Neural cell (in vitro differentiated cells): ENCODE data around the gene HOMER2. TPM values are rescaled to one million over a fixed set of nuclear protein-coding genes. Genes with fewer than 3 reads are reported as not detected.
A peak's percentile ranks its signal among the peaks of the same experiment; 100 is the strongest.
"Not testable (repeated sequence)": the region's sequence is repeated elsewhere in the genome, so short reads cannot be mapped to it uniquely, and the experiment has no call there.

Source experiments
- H2AFZ ChIP-seq: fragments of 200-600, 300-800 bp; sonication (generic), shearing (Covaris generic); 2 replicates; pipeline ENCODE4 v1.6.0; 2014; ENCODE audit warnings: low read depth, mild to moderate bottlenecking, antibody characterized with exemption, low read length, moderate library complexity
- H3F3A ChIP-seq: fragments of 200-600 bp; shearing (Covaris generic); 2 replicates; pipeline ENCODE4 v1.6.1; 2016; ENCODE audit warnings: mild to moderate bottlenecking, moderate library complexity, mixed read lengths, antibody characterized with exemption, low read length; ENCODE audit not compliant: insufficient read depth, poor library complexity, severe bottlenecking
- H3K27ac ChIP-seq: fragments of 200-600, 300-800 bp; sonication (generic), shearing (Covaris generic); 2 replicates; pipeline ENCODE4 v1.5.1; 2014; ENCODE audit warnings: mild to moderate bottlenecking, low read length, moderate library complexity
- H3K27me3 ChIP-seq: fragments of 300-800, 200-600 bp; sonication (generic), shearing (Covaris generic); 2 replicates; pipeline ENCODE4 v1.6.0; 2014; ENCODE audit warnings: mild to moderate bottlenecking, low read depth, low read length, moderate library complexity; ENCODE audit not compliant: insufficient read depth
- H3K36me3 ChIP-seq: fragments of 300-800, 200-600 bp; sonication (generic), shearing (Covaris generic); 2 replicates; pipeline ENCODE4 v1.5.1; 2014; ENCODE audit warnings: mild to moderate bottlenecking, antibody characterized with exemption, low read length, moderate library complexity; ENCODE audit not compliant: insufficient read depth
- H3K4me2 ChIP-seq: fragments of 300-800, 200-600 bp; sonication (generic), shearing (Covaris generic); 2 replicates; pipeline ENCODE4 v1.6.0; 2014; ENCODE audit warnings: mild to moderate bottlenecking, low read length
- H3K4me3 ChIP-seq: fragments of 300-800, 200-600 bp; sonication (generic), shearing (Covaris generic); 2 replicates; pipeline ENCODE4 v1.5.1; 2014; ENCODE audit warnings: mild to moderate bottlenecking, low read length, moderate library complexity
- H3K79me2 ChIP-seq: fragments of 200-600 bp; shearing (Covaris generic); replicated peaks from 2 replicates; pipeline ENCODE4 v1.6.0; 2014; ENCODE audit warnings: mild to moderate bottlenecking, low read length, moderate library complexity; ENCODE audit not compliant: insufficient read depth
- H3K9ac ChIP-seq: fragments of 300-800, 200-600 bp; sonication (generic), shearing (Covaris generic); 2 replicates; pipeline ENCODE4 v1.6.1; 2016; ENCODE audit warnings: mild to moderate bottlenecking, low read length, mixed read lengths
- H3K9me2 ChIP-seq: fragments of 200-600 bp; shearing (Covaris generic); 2 replicates; pipeline ENCODE4 v1.6.1; 2016; ENCODE audit warnings: mild to moderate bottlenecking, low read length, mixed read lengths; ENCODE audit not compliant: insufficient read depth
- H3K9me3 ChIP-seq: fragments of 200-600, 300-800 bp; sonication (generic), shearing (Covaris generic); 2 replicates; pipeline ENCODE4 v1.6.1; 2016; ENCODE audit warnings: mild to moderate bottlenecking, mixed run types, low read length, moderate library complexity, mixed read lengths
- H4K20me1 ChIP-seq: fragments of 200-600 bp; shearing (Covaris generic); 2 replicates; pipeline ENCODE4 v1.6.1; 2016; ENCODE audit warnings: mild to moderate bottlenecking, mixed run types; ENCODE audit not compliant: insufficient read depth
- EP300 ChIP-seq: fragments of 450-650 bp; conservative IDR thresholded peaks from 2 replicates; pipeline ENCODE4 v1.6.1; 2014; ENCODE audit warnings: antibody characterized with exemption, mild to moderate bottlenecking, moderate library complexity; ENCODE audit not compliant: poor library complexity, severe bottlenecking
- EZH2 ChIP-seq: fragments of 200-600, 300-800 bp; shearing (Covaris generic), sonication (generic); IDR thresholded peaks from 2 replicates; pipeline ENCODE4 v1.6.1; 2014; ENCODE audit warnings: antibody characterized with exemption, low read length, borderline replicate concordance, mild to moderate bottlenecking; ENCODE audit not compliant: insufficient read depth, poor library complexity, severe bottlenecking
- MXI1 ChIP-seq: fragments of 450-650 bp; conservative IDR thresholded peaks from 2 replicates; pipeline ENCODE4 v1.6.1; 2014; ENCODE audit warnings: antibody characterized with exemption, mild to moderate bottlenecking; ENCODE audit not compliant: poor library complexity, severe bottlenecking
- POLR2AphosphoS5 ChIP-seq: IDR thresholded peaks from 2 replicates; pipeline ENCODE4 v1.6.1; 2012
- RAD21 ChIP-seq: fragments of 450-650 bp; conservative IDR thresholded peaks from 2 replicates; pipeline ENCODE4 v1.6.1; 2014; ENCODE audit warnings: antibody characterized with exemption, mild to moderate bottlenecking, moderate library complexity
- SMC3 ChIP-seq: fragments of 450-650 bp; conservative IDR thresholded peaks from 2 replicates; pipeline ENCODE4 v1.6.1; 2014; ENCODE audit warnings: antibody characterized with exemption, mild to moderate bottlenecking, moderate library complexity; ENCODE audit not compliant: poor library complexity
- TAF1 ChIP-seq: IDR thresholded peaks from 2 replicates; pipeline ENCODE4 v1.6.1; 2012; ENCODE audit warnings: low read depth
- polyA plus RNA-seq: library from polyadenylated mRNA; depleted of rRNA; stranded (reverse); fragments of >200 nt; gene quantifications from 2 replicates; pipeline ENCODE4 v1.2.3, GENCODE V29; 2014
- TF ChIP-seq, protein P1 (sequence below): fragments of 450-650 bp; IDR thresholded peaks from 2 replicates; pipeline ENCODE4 v1.5.1; 2014; ENCODE audit warnings: antibody characterized with exemption, mild to moderate bottlenecking, moderate library complexity; ENCODE audit not compliant: poor library complexity, severe bottlenecking
- TF ChIP-seq, protein P2 (sequence below): IDR thresholded peaks from 2 replicates; pipeline ENCODE4 v1.6.1; 2012; ENCODE audit warnings: borderline replicate concordance

Gene HOMER2
- polyA plus RNA-seq, 1 donor from 2014 or later: 21.7 TPM

DNA sequence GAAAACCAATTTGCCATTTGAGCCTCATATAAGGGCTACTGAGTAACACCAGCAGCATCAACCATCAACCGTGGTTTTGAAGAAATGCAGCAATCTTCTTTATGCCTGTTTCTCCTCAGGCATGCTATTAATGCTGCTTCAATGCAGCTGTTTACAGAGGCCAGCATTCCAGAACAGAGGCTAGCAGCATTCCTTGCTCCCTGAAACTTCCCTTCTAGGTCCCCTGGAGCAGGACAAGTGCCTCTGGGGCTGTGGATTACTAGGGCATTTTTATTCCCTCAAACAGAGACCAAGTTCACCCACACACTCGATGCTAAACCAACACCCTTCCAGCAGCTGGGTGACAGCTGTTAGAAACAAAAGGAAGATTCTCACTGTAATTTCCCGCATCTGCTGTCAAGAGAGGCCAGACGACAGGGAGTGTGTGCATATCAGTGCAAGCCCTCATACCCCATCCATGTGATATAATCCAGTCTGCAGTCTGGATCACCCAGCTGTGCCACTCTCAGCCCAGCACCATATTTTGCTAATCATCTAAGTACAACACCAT lies 57.5 kb downstream of the HOMER2 start:
- no peaks in the 10 kb centered on the region for H3K9me2 ChIP-seq
- H3K4me3 ChIP-seq: peak overlapping the region; percentile 34
- peak overlapping the region; percentile 45 for H3K9ac ChIP-seq
- peak overlapping the region; percentile 64 for H3K27ac ChIP-seq
- TF ChIP-seq POLR2AphosphoS5 (peak; percentile 36), SMC3 (no peak), EP300 (peak; percentile 27), EZH2 (no peak), MXI1 (no peak), TAF1 (no peak), RAD21 (no peak)
- TF ChIP-seq, protein P1, sequence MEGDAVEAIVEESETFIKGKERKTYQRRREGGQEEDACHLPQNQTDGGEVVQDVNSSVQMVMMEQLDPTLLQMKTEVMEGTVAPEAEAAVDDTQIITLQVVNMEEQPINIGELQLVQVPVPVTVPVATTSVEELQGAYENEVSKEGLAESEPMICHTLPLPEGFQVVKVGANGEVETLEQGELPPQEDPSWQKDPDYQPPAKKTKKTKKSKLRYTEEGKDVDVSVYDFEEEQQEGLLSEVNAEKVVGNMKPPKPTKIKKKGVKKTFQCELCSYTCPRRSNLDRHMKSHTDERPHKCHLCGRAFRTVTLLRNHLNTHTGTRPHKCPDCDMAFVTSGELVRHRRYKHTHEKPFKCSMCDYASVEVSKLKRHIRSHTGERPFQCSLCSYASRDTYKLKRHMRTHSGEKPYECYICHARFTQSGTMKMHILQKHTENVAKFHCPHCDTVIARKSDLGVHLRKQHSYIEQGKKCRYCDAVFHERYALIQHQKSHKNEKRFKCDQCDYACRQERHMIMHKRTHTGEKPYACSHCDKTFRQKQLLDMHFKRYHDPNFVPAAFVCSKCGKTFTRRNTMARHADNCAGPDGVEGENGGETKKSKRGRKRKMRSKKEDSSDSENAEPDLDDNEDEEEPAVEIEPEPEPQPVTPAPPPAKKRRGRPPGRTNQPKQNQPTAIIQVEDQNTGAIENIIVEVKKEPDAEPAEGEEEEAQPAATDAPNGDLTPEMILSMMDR: no peak
- TF ChIP-seq, protein P2, sequence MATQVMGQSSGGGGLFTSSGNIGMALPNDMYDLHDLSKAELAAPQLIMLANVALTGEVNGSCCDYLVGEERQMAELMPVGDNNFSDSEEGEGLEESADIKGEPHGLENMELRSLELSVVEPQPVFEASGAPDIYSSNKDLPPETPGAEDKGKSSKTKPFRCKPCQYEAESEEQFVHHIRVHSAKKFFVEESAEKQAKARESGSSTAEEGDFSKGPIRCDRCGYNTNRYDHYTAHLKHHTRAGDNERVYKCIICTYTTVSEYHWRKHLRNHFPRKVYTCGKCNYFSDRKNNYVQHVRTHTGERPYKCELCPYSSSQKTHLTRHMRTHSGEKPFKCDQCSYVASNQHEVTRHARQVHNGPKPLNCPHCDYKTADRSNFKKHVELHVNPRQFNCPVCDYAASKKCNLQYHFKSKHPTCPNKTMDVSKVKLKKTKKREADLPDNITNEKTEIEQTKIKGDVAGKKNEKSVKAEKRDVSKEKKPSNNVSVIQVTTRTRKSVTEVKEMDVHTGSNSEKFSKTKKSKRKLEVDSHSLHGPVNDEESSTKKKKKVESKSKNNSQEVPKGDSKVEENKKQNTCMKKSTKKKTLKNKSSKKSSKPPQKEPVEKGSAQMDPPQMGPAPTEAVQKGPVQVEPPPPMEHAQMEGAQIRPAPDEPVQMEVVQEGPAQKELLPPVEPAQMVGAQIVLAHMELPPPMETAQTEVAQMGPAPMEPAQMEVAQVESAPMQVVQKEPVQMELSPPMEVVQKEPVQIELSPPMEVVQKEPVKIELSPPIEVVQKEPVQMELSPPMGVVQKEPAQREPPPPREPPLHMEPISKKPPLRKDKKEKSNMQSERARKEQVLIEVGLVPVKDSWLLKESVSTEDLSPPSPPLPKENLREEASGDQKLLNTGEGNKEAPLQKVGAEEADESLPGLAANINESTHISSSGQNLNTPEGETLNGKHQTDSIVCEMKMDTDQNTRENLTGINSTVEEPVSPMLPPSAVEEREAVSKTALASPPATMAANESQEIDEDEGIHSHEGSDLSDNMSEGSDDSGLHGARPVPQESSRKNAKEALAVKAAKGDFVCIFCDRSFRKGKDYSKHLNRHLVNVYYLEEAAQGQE: peak; percentile 66
- H3K27me3 ChIP-seq: no peaks in the 10 kb centered on the region
- H3K4me2 ChIP-seq: peak overlapping the region; percentile 11
- no peaks in the 10 kb centered on the region for H4K20me1 ChIP-seq
- no peaks in the 10 kb centered on the region for H3F3A ChIP-seq
- no peaks in the 10 kb centered on the region for H3K79me2 ChIP-seq
- H2AFZ ChIP-seq: peak overlapping the region; percentile 62
- H3K9me3 ChIP-seq: no peaks in the 10 kb centered on the region
- H3K36me3 ChIP-seq: no peaks in the 10 kb centered on the region

- H3K4me3 ChIP-seq, H2AFZ ChIP-seq, H4K20me1 ChIP-seq, H3K4me2 ChIP-seq, H3K9me2 ChIP-seq, H3K27me3 ChIP-seq, H3K9ac ChIP-seq, H3K9me3 ChIP-seq, H3K79me2 ChIP-seq, H3K27ac ChIP-seq, H3F3A ChIP-seq, H3K36me3 ChIP-seq: not testable (repeated sequence)
Measured at GRCh38 chr15:82893473-82893872, 59.0 kb downstream of the HOMER2 start.

DNA sequence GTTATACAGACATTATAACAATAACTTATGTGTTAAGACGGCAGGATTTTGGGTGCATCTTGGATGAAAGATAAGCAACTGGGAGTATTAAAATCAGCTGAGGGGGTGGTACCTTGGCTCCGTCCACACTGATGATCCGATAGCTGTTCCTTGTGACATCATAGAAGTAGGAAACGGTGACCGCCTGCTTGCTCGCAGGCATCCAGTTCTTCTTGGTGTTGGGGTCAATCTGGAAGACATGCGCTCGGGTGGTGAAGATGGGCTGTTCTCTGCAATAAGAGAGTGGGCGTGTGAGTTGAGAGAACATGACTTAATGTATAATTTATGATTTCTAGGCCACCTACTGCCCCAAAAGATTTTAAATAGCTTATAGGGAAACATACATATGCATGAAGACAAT lies 59.9 kb downstream of the HOMER2 start:
- Histone ChIP-seq H3K9ac (no peak overlapping the region), H3K4me3 (no peak overlapping the region), H3K79me2 (no peaks in the 10 kb centered on the region), H4K20me1 (no peaks in the 10 kb centered on the region), H3K27ac (no peak overlapping the region), H2AFZ (no peak overlapping the region), H3K36me3 (no peaks in the 10 kb centered on the region), H3K9me2 (no peaks in the 10 kb centered on the region), H3K9me3 (no peaks in the 10 kb centered on the region), H3F3A (no peaks in the 10 kb centered on the region), H3K27me3 (no peaks in the 10 kb centered on the region), H3K4me2 (no peak overlapping the region)
- no peak for TF ChIP-seq MXI1
- no peak for TF ChIP-seq EP300
- TF ChIP-seq, protein P1: no peak
- no peak for TF ChIP-seq SMC3
- TF ChIP-seq, protein P2: no peak
- TF ChIP-seq RAD21: no peak
- TF ChIP-seq TAF1: no peak
- TF ChIP-seq POLR2AphosphoS5: no peak
- no peak for TF ChIP-seq EZH2
